LNCAP (cell line): Measurements from ENCODE around the gene KIRREL3.

Source experiments
- CTCF ChIP-seq: fragments of 450-650 bp; IDR thresholded peaks from 2 replicates; pipeline ENCODE4 v1.5.1; 2017; ENCODE audit warnings: mild to moderate bottlenecking

KIRREL3 gene

DNA sequence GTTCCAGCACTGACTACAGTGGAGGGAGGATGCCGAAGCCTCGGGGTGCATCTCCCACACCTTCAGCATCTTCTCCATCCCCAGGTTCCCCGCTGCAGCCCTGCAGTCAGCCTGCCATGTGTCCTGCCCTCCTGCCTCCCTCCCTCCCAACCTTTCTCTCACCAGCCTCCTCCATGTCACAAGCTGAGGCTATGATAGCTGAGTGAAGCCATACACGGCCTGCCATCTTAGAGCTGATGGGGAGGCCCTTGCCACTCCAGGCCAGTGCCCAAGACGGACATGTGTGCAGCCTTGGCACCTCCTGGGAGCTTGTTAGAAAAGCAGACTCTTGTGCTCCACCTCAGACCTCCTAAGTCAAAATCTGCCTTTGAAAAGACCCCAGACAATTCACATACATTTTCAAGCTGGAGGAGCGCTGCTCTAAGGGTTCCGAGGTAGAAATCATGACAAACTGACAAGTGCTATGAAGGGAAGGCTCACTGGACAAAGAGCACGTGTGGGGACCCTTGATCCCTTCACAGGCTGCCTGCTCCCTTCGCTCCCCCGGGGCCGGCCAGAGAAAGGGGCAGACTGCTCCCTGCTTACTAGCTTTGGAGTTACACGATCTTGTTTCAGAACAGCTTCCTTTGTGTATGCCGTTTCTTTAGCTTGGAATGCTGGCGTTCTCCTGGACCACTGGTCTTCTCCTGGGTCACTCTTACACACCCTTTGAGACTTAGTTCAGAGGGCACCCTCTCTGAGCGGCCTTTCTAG is 521.2 kb downstream of the KIRREL3 start:
- no peak for TF ChIP-seq CTCF

DNA sequence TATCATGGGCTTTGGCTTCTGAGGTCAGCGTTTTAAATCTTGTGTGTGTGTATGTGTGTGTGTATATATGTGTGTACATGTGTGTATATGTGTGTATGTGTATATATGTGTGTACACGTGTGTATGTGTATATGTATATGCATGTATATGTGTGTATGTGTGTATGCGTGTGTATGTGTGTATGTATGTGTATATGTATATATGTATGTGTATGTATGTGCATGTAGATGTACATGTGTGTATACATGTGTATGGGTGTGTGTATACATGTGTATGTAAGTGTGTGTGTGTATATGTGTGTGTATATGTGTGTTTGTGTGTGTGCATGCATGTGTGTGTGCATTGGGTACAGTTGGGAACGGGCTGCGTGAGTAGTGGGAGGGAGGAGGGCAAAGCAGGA is 522.1 kb downstream of the KIRREL3 start:
- no peak for TF ChIP-seq CTCF

- TF ChIP-seq CTCF = no peak
These were observed 522.9 kb downstream of the KIRREL3 start for GRCh38 chr11:126477535-126478305.

DNA sequence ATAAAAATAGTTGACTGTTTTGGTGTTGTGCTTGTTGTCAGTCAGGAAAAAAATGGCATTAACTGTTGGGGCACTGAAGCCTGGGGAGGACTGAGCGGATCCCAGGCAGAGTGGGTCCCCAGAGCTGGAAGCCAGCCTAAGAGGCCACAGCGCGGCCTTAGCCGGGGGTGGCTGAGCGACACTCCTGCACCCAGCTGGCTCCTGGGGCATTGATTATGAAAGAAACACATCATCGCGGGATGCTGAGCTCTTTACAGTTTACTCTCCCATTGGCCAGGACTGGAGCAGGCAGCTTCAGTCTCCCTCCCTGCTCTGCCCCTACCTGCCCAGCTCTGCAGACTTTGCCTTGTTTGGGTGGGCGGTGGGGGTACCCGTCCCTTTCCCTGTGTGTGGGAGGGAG is 523.6 kb downstream of the KIRREL3 start:
- no peak for TF ChIP-seq CTCF

DNA sequence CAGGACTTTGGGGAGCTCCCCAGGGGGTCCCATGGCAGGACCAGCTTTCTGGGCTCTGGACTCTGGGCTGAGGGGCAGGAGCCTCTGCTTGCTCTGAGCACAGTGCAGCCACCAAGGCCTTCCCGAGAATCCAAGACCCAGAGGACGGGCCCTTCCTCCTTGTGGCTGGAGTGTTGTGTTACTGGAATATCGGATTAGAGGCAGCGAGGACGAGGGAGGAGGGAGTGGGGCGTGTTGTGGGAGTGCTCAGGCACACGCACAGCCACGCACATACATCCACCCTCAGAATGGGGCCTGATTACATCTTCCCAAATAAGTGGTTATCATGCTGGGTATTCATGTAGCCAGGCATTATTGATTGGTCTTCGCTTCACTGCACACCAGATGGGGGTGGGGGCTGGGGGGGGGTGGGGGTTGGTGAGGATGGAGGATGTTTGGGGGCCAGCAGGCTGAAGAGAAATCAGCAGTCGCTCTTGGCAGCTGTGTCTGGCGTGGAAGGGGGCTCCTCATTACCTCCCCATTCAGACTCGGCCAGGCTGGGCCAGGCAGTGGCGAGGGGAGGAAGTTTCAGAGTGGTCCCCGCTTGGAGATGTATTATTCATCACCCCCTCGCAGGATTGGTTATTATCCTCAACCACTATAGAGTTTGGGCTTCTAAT is 524.2 kb downstream of the KIRREL3 start:
- no peak for TF ChIP-seq CTCF

DNA sequence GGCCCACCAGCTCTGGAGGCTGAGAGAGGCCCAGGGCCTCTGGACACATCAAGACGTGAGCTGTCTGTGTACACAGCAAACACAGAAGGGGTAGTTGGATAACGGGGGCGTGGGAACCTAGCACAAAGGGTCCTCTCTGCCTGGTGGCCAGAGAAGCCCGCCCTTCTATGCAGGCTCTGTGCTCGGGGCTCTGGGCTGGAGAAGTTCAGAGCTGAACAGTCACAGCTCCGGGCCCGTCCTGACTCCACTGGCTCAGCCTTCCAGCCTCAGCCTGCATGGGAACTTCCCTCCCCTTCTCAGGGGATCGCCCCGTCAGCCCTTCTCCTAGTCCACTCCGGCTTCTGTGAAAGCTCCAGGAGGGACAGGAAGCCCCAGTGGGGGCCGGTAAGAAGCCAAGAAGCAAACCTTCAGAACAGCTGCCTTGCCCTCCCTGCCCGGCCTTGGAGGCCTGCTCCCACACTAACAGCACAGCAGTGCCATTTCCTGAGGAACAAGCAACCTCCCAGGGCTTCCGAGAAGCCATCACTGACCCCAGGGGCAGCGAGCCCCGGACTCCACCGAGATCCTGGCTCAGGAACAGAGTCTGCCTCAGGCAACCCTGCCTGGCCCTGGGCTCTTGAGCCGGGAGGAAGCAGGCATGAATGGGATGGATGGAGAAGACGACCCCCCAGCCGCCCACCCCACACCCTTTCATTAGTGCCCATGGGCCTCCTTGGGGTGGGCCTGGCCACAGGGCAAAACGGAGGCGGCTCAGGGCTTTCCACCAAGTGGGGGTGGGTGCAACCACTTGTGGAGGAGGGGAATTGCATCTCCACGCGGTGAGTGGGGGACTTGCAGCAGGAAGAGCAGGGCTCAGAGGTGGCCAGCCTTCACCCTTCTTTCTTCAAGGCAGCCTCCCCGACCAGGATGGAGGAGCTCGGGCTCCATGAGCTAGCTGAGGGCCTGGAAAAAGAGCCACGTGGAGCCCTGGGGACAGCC is 525.3 kb downstream of the KIRREL3 start:
- no peak for TF ChIP-seq CTCF

GRCh38 chr11:126474220-126474619 is 526.4 kb downstream of the KIRREL3 start:
- TF ChIP-seq CTCF = no peak
